ENCODE measurements around the gene CMTM5.

CMTM5 gene, protein sequence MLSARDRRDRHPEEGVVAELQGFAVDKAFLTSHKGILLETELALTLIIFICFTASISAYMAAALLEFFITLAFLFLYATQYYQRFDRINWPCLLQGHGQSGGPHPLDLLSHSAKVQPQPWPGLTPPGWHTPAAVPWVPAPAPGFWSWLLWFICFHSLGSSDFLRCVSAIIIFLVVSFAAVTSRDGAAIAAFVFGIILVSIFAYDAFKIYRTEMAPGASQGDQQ

DNA sequence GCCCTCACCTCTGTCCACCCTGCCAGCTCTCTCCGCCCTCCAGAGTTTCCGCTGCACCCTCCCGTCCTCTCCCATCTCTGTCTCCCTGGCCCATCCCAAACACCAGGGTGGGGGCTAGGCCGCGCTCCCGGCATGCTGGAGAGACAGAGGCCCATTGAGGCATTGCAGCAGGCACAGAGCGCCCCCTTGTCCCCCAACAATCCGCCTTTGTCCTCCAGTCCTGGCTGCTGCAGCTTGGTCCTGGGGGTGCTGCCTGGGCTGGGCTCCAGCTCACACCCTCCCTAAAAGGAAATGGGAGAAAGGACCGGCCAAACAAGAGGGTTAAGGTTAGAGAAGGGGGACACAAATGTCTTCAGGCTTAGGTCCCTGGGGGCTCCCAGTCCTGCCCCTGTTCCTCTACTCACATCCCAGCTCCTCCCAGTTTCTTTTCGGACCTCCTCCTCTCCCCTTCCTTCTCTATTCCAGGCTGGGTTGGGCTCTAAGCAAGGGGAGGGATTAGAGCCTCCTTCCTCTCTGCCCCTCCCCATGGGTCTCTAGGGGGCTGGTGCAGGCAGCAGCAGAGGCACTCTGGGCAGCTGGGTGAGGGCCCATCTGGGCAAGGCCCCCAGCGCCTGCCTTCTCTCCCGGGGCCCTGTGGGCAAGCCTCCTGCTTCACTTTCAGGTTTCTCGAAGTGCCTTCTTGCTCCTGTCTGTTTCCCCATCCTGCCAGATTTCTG lies at the start of gene CMTM5:
CMTM5 (plus strand) TSS at position 565 of the 716 bp plus-strand sequence. CDS start 206 bp downstream, outside the sequence.
- FAIRE-seq, result no peak

DNA sequence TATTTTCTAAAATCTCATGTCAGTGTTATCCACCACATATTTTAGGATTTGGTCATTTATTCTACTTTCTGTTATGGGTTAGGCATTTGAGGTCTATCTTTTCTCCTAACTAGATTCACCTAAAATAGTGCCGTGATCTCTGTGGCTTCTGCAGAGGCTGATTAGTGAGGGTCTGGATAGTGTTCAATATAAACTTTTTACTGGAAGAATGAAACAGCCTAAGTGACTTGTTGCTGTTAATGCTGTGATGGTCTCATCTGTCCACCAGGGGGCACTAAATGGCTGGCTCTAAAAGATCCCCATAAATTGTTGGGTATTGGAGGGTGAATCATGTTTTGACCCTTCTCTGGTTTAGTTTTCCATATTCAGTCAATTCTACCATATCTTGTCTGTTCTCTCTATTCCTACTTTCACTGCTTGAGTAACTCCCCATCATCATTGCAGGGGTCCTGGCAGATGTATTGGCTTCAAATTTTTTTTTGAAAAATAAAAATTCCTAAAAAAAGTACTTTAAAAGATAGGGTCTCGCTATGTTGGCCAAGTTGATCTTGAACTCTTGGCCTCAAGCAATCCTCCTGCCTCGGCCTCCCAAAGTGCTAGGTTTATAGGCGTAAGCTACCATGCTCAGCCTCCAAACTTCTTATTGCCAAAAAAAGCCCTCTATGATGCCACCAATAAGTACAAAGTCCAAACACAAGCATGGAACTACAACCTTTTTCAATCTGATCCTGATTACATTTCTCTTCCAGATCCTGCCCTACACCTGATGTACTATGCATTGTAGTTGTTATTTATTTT lies 48.7 kb upstream of the CMTM5 start:
- no peak for FAIRE-seq

- FAIRE-seq, result no peak
Observed at GRCh38 chr14:23335623-23336022, 41.2 kb upstream of the CMTM5 start.

- FAIRE-seq, result peak; percentile 65
Observed at GRCh38 chr14:23339506-23340268, 37.2 kb upstream of the CMTM5 start.

- no peak for FAIRE-seq
Observed at GRCh38 chr14:23344481-23344880, 32.4 kb upstream of the CMTM5 start.

DNA sequence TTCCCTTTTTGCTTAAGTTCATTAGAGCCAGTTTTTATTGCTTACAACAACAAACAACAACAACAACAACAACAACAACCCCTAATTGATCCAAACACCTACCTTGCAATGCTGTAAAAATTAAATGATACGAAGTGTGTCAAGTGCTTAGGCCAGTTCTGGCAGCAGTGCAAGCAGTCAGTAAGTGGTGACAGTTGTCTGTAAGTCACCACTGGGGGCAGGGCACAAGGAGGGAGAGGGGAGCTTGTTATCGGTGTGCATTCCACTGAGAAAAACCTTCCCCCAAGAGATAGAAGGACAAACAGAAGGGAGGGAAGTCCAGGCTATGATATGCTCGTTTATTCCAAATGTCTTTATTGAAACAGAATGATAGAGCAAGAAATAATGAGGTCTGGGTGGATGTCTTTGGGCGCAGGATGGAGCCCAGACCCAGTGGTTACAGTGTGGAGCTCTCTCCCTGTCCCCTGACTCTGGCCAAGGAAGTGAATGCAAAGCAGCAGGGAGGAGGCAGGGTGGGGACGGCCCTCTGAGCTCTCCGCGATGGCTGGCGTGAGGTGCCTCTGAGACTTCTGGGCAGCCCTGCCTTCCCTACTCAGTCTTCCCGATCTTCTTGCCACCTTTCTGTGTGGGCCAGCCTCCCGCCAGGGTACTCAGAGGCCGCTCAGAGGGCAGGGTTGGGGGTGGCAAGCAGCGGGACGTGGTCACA lies 30.7 kb upstream of the CMTM5 start:
- no peak for FAIRE-seq

- no peak for FAIRE-seq
Observed at GRCh38 chr14:23346693-23347405, 30.0 kb upstream of the CMTM5 start.

- no peak for FAIRE-seq
Observed at GRCh38 chr14:23347406-23348296, 29.2 kb upstream of the CMTM5 start.

DNA sequence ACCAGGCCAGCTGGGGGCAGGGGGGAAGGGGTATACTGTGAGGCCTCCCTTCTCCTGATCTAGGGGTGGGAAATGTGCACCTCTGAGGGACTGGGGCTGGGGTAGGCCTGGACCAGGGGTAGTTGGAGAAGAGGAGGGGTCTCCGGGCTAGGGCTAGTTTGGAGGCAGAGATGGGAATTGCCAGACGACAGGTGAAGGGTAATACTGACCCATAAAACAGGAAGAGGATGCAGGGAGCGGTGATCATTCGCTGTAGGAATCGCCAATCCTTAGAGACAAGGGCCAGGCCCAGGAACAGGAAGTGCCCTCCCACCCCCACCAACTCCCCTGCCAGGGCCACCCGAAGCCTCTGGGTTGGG lies 28.6 kb upstream of the CMTM5 start:
- FAIRE-seq, result no peak

- no peak for FAIRE-seq
Observed at GRCh38 chr14:23349156-23349845, 27.5 kb upstream of the CMTM5 start.

- FAIRE-seq, result no peak
Observed at GRCh38 chr14:23351681-23352505, 25.0 kb upstream of the CMTM5 start.

GRCh38 chr14:23352506-23353432 lies 24.1 kb upstream of the CMTM5 start, which contains the start of gene SLC22A17:
Gene SLC22A17 (minus strand): TSS chr14:23352887.
- FAIRE-seq, result no peak

DNA sequence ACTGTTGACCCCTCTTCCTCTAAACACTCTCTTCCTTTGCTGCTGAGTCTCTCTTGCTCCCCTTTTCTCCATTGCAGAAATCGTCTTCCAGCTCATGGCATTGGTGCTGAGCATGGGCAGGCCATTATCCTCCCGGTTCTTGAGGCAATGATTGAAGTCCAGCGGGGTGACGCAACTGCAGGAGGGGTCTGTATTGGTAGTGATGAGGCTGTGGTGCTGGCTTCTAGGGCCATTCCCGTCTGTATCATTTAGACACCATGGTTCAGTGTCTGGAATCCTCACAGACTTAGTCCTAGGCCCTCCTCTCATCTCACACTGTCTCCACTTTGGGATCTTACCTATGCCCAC lies 23.4 kb upstream of the CMTM5 start:
- no peak for FAIRE-seq

- no peak for FAIRE-seq
Observed at GRCh38 chr14:23354990-23355389, 21.9 kb upstream of the CMTM5 start.

DNA sequence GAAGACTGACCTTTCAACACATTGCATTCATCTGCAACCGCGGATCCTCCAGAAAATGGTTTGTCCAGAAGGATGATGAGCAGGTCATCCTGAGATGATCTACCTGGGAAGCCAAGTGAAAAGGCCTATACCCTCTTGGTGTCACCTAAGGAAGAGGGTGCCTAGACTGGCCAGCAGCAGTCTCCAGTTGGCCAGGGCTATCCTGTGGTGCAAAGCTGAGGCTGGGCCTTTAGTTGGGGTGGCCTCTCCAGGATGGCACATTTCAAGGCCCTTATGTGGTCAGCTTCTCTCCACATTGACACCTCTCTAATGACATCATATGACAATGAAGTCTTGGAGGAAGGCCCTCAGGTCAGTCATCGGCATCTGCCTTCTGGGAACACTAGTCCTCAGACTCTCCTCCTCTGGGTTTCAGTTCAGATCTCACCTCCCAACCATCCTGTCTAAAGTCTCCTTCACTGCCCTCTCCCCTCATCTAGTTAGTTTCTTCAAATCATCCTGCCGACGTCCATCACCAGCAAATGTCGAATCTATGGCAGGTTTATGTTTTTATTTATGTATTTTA lies 20.9 kb upstream of the CMTM5 start:
- FAIRE-seq, result no peak

DNA sequence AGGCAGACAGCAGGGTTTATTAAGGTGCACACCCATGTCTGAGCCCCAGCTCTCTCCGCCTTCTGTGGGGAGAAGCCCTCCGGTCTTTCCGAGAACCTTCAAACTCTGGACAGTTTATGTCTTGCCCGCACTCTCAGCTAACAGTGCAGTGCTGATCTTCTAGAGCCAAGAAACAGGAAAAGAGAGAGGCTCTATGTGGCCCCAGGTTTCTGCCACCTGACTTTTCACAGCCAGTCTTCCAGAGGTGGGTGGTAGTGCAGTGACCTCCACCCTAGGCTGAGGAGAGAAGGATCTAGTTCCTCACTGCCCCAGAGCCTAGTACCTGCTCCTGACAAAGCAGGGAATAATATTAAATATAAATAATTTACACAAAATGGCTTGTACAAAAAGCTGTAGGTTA lies 20.2 kb upstream of the CMTM5 start:
- FAIRE-seq, result no peak

DNA sequence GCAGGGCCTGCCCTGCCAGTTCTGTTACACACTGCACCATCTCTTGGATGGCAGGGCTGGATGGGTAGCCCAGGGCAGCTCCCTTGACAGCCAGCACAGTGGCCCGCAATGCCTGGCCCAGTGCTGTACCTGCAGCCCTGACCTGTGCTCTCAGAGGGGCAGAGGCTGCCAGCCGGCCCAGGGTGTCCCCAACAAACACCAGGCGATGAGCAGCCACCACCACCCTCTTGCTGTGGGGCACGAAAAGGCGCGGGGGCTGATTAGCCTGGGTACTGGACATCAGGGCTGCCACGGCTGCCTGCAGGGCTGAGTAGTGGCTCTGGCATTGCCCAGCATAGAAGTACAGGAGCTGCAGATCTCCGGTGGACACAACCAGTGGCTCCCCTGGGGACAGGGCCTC lies 19.6 kb upstream of the CMTM5 start:
- no peak for FAIRE-seq

- no peak for FAIRE-seq
Observed at GRCh38 chr14:23358042-23358441, 18.8 kb upstream of the CMTM5 start.

Measured in TTC549 (cell line).